Fibroblast of the aortic adventitia (primary cell): ENCODE measurements around the gene PSMD1. TPM values are rescaled to one million over a fixed set of nuclear protein-coding genes. Genes with fewer than 3 reads are reported as not detected.
"Not testable (repeated sequence)": the region's sequence is repeated elsewhere in the genome, so short reads cannot be mapped to it uniquely, and the experiment has no call there.

ENCODE experiments used
- DNase-seq: peaks from one replicate; pipeline ENCODE4 v3.0.0-alpha.2; 2010; ENCODE audit warnings: low read depth
- H3K4me3 ChIP-seq: 2 replicates; pipeline ENCODE4 v1.5.1; 2011; ENCODE audit warnings: low read depth, mild to moderate bottlenecking, control low read depth, low read length, moderate library complexity
- total RNA-seq: library from RNA; depleted of rRNA; stranded (reverse); fragments of >200 nt; gene quantifications from 2 replicates; pipeline ENCODE4 v1.2.3, GENCODE V29; 2012; ENCODE audit warnings: low replicate concordance
- TF ChIP-seq, protein P1 (sequence below): IDR thresholded peaks from 2 replicates; pipeline ENCODE4 v1.5.1; 2011; ENCODE audit warnings: mild to moderate bottlenecking, low read length, control low read depth, inconsistent platforms; ENCODE audit not compliant: insufficient read depth

PSMD1 gene
- total RNA-seq, 1 donor, result 127 TPM

DNA sequence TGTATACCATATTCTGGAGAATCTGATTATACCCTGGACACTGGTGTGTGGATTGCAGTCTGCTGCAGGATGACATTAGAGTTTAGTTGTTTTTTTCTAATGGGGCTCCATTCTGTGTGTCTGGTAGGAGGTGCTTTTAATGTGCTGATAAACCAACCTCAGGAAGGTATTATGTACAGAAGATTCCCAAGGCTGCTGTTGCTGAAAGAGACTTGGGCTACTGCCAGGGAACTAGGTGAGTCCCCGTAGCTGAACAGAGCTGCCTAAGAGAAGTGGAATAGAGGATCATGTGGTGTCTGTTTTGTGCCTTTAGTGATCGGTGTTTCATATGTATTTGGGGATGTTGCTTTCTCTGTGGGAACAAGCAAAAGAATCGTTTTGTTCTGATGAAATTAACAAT is 44.2 kb upstream of the PSMD1 start:
- DNase-seq, result no peak
- TF ChIP-seq, protein P1, sequence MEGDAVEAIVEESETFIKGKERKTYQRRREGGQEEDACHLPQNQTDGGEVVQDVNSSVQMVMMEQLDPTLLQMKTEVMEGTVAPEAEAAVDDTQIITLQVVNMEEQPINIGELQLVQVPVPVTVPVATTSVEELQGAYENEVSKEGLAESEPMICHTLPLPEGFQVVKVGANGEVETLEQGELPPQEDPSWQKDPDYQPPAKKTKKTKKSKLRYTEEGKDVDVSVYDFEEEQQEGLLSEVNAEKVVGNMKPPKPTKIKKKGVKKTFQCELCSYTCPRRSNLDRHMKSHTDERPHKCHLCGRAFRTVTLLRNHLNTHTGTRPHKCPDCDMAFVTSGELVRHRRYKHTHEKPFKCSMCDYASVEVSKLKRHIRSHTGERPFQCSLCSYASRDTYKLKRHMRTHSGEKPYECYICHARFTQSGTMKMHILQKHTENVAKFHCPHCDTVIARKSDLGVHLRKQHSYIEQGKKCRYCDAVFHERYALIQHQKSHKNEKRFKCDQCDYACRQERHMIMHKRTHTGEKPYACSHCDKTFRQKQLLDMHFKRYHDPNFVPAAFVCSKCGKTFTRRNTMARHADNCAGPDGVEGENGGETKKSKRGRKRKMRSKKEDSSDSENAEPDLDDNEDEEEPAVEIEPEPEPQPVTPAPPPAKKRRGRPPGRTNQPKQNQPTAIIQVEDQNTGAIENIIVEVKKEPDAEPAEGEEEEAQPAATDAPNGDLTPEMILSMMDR, result no peak
- no peak overlapping the region for H3K4me3 ChIP-seq

DNA sequence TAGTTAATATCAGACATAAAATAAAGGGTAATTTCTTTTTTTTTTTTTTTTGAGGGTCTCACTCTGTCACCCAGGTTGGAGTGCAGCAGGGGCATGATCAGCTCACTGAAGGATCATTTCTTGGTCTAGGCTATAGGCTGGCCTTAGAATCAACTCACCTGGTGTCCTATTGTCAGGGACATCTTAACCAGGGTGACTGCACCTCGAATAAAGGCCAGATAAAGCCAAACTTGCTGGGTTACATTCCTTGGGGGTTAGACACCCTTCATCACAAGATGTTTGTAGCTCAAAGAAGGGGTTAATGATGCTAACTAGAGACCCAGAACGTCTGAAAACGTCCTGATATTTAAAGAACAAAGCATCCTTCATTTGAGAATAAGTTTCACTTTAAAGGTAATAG is 42.8 kb upstream of the PSMD1 start:
- TF ChIP-seq, protein P1, result no peak
- H3K4me3 ChIP-seq, result no peak overlapping the region
- no peak for DNase-seq

GRCh38 chr2:231015478-231015877 is 41.2 kb upstream of the PSMD1 start:
- H3K4me3 ChIP-seq, result no peak overlapping the region
- TF ChIP-seq, protein P1, result no peak
- no peak for DNase-seq

DNA sequence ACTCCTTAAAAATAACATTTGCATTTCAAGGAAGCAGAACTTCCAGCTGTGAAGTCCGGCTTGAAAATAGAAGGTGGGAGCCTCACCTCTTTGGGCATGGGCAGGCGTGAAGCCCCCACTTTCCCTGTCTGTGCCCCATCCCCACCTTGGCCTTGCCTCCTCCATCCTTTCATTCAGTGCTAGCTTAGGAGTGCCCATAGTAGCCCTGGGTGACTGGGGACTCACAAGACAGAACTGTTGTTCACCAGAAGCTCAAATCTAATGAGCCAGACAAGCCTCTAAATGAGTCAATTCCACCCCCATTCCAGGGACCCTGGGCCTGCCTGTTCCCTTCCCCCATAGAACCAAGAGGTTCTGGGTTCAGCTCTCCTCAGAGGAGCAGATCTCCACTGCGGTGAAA is 40.7 kb upstream of the PSMD1 start:
- TF ChIP-seq, protein P1, result no peak
- DNase-seq, result no peak

GRCh38 chr2:231016566-231017230 is 40.0 kb upstream of the PSMD1 start:
- H3K4me3 ChIP-seq, result no peak overlapping the region
- TF ChIP-seq, protein P1, result no peak
- peak; percentile 33 for DNase-seq

More for the DNA sequence above, 40.7 kb upstream of the PSMD1 start:
- H3K4me3 ChIP-seq, result no peak overlapping the region

DNA sequence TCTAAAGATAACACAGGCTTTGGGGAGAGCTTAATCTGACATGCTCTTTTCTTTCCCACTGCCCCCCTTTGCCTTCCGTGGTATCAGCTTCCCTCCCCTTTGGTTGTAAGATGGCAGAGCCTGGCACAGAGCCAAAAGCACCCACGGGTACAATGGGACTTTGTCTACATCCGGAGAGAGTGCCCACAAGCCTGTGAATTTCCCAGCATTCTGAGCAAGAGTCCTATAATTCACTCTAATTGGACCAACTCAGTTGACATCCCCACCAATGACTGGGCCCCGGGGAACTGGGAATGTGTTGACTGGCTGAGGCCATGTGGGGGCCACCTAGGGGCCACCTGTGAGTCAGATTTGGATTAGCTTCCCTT is 39.5 kb upstream of the PSMD1 start:
- TF ChIP-seq, protein P1, result no peak

DNA sequence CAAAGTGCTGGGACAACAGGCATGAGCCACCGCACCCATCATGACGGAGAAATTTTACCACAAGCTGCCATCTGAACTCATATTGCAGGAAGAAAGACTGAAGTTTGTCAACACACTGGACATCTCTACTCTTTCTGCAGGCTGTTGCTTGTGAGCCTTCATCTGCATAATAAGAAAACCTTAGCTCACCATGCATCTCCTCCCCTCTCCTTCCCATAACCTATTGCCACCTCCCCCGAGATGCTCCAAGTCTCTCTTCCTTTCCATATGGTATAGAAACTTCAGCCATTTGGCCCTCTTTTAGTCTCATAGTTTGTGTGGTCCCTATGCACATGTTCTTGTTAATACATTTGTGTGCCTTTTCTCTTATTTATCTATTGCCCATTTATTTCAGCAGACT is 38.5 kb upstream of the PSMD1 start:
- DNase-seq, result no peak
- TF ChIP-seq, protein P1, result no peak
- H3K4me3 ChIP-seq, result no peak overlapping the region

More for the DNA sequence above, 39.5 kb upstream of the PSMD1 start:
- DNase-seq, result no peak
- H3K4me3 ChIP-seq, result no peak overlapping the region

DNA sequence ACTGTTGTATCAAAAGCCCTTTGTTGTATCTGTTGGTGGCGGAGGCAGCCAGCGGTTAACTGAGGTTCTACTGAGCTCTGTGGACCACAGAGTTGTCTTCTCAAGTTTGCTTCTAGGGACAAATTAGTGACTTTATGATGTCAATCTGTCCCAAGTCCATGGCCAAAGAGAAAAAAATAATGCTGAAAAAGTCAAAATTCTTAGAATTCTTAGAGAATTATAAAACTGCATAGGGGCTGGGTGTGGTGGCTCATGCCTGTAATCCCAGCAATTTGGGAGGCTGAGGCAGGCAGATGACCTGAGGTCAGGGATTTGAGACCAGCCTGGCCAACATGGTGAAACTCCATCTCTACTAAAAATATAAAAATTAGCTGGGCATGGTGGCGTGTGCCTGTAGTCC is 31.6 kb upstream of the PSMD1 start:
- DNase-seq, H3K4me3 ChIP-seq: not testable (repeated sequence)
